Retinal pigment epithelial cell (primary cell): Measurements from ENCODE around the gene FOXE3.
A peak's percentile ranks its signal among the peaks of the same experiment; 100 is the strongest.

Experiments
- DNase-seq: peaks from one replicate; pipeline ENCODE4 v3.0.0-alpha.2; 2010; ENCODE audit warnings: low read depth
- H3K4me3 ChIP-seq: 2 replicates; pipeline ENCODE4 v1.5.1; 2011; ENCODE audit warnings: mild to moderate bottlenecking, low read length, control low read depth, moderate library complexity
- TF ChIP-seq, protein P1 (sequence below): conservative IDR thresholded peaks from 2 replicates; pipeline ENCODE4 v1.5.1; 2011; ENCODE audit warnings: low read depth, low read length, control low read depth, inconsistent platforms

FOXE3 gene

DNA sequence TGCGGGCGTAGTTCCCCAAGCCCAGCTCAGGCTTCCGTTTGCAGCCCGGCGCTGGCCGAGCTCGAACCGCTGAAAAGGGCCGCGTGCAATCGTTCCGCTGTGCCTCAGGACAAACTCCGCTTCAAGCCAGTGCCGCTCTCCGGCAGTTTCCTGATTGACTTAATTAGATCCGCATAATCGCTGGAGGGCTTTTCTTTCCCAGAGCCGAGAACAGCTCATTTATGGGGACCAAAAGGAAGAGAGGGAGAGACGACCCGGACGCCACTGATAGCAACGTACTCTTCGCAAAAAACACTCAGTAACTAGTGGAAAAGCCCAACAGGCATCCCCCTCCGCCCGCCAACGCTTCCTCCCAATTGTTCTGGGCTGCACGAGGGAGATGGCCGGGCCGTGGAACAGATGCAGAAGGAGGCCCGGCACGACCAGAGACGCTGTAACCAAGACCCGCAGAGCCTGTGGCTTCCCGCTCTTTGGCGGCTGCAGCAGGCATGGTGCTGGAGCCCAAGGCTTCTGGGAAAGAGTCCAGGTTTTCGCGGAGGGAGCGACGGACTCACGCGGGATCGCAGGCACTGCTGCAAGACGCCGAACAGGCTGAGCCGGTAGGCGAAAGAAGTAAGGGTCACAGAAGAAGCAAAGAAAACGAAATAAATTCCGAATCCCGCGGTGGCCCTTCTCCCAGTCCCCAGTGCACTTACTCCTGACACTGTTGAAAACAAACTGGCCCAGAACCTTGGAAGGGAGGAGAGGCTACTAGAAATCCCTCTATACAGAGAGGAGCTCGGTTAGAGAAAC is 18.2 kb downstream of the FOXE3 start:
- TF ChIP-seq, protein P1, sequence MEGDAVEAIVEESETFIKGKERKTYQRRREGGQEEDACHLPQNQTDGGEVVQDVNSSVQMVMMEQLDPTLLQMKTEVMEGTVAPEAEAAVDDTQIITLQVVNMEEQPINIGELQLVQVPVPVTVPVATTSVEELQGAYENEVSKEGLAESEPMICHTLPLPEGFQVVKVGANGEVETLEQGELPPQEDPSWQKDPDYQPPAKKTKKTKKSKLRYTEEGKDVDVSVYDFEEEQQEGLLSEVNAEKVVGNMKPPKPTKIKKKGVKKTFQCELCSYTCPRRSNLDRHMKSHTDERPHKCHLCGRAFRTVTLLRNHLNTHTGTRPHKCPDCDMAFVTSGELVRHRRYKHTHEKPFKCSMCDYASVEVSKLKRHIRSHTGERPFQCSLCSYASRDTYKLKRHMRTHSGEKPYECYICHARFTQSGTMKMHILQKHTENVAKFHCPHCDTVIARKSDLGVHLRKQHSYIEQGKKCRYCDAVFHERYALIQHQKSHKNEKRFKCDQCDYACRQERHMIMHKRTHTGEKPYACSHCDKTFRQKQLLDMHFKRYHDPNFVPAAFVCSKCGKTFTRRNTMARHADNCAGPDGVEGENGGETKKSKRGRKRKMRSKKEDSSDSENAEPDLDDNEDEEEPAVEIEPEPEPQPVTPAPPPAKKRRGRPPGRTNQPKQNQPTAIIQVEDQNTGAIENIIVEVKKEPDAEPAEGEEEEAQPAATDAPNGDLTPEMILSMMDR: no peak
- no peak for DNase-seq
- no peak overlapping the region for H3K4me3 ChIP-seq

DNA sequence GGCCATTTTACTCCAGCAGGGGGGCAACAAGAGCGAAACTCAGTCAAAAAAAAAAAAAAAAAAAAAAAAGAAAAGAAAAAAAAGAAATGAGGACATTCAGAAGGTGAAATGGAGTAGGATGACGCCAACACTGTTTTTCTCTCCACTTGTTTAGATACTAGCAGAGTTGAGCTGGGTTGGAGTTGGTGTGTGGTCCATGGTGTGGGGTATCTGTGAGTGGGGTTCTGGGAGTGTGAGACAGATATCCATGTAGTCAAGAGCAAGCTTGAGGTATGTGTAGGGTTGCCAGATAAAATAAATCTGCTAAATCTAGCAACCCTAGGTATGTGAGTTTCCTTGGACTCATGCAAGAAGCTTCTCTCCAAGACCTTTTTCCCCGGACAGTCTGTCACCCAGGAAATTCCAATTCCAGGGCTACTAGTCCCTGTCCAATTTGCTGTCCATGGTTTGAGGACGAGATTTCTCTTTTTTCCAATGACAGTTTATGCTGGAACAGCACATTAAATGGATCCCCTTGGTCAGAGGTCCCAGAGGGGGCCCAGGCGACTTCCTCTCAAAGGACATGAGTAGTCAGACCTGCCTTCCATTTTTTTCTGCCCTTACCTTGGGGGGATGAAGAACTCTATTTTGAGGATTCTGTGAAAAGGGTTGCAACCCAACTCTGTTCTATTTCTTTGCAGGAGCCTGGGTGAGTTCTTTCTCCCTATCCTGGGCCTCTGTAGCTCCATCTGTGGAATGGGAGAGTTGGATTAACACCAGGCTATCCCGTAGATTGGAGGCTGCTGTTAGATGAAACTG is 19.6 kb downstream of the FOXE3 start:
- no peak overlapping the region for H3K4me3 ChIP-seq
- TF ChIP-seq, protein P1: no peak
- DNase-seq: no peak

DNA sequence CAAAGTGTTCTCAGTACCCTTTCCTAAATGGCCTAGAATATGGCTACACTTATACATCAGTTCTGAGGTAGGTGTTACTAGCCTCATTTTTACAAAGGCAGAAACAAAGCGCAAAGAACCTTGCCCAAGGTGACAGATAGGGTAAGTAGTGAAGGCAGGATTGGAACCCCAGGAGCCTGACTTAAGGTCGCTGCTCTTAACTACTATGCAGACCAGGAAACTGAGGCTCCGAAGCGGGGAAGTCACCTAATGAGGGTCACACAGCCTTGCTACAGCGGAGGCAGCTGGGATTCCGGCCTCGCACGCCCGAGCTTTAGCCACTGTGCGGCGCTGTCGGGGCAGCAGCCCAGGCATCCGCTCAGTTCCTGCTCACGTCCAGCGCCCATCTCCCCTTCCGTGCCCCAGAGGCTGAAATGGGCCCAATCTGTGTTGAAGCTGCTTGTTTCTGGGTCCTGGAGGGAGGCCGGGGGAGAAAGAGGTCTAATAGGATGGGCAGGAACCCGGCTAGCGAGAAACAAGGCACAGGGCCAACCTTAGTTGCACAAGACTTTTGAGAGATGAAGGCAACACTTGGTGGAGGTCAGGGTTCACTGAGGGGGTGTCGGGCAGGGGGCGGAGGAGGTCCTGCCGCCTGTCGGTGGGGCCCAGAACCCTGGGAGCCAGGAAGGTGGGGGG is 20.4 kb downstream of the FOXE3 start:
- DNase-seq: no peak
- peak overlapping the region; percentile 17 for H3K4me3 ChIP-seq
- TF ChIP-seq, protein P1: peak; percentile 99

DNA sequence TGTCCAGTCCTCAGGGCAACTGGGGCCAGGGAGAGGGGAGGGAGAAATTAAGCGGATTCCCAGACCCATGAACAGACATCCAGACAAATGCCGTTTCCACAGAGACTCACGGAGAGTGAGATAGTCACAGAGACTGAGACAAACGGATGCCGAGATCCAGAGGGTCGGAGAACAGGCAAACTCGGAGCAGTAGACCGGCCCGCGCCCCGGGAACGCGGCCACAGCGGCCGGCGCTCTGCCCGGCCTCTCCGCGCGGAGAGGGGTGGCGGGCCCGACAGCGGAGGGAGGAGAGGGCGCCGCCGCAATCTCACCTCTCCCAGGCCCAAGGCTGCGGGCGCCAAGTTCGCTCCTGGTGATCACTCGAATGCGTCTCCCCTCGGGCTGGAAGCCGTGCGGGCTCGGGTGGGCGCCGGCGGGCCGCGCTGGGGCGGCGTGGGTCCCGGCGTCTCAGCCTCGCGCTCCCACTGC is 20.9 kb downstream of the FOXE3 start:
- TF ChIP-seq, protein P1: no peak
- peak overlapping the region; percentile 57 for H3K4me3 ChIP-seq
- no peak for DNase-seq

DNA sequence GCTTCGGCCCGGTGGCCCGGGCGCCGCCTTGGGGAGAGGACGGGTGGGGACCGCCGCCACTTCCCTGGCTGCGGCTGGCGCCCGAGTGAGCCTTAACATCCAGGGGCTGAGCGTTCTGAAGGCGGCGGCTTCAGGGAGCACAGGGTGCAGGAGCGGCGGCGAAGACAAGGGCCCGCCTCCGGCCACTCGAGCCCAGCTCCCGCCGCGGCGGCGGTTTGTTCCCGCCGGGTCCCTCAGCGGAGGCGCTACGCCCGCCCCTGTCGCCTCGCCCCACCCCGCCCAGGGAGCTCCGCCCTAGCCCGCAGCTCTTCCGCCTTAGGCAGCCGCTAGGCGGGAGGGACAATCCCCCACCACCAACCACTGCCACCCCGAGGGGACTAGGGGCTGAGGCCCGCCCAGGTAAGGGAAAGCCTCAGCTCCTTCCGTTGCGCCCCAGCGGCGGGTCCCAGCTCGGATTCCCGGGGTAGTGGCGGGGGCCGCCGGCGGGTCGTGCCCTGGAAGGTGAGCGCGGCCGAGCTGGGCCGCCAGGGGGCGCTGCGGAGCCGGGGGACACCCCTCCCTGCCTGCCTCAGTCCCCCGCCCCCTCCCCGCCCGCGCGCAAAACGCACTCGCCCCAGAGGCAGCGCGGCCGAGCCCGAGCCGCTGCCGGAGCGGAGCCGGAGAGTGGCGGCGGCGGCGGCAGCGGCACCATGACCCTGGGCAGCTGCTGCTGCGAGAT is 21.5 kb downstream of the FOXE3 start, which contains the start of gene FOXD2:
Gene FOXD2, plus strand, starts transcription at position 598 of the 718 bp plus-strand sequence. Its CDS starts 92 bp downstream, at position 690.
- no peak for DNase-seq
- TF ChIP-seq, protein P1: peak; percentile 59
- H3K4me3 ChIP-seq: peak within 1 kb of the TSS; percentile 57
